Measurements from ENCODE around the gene CAMTA1.

CAMTA1 gene

DNA sequence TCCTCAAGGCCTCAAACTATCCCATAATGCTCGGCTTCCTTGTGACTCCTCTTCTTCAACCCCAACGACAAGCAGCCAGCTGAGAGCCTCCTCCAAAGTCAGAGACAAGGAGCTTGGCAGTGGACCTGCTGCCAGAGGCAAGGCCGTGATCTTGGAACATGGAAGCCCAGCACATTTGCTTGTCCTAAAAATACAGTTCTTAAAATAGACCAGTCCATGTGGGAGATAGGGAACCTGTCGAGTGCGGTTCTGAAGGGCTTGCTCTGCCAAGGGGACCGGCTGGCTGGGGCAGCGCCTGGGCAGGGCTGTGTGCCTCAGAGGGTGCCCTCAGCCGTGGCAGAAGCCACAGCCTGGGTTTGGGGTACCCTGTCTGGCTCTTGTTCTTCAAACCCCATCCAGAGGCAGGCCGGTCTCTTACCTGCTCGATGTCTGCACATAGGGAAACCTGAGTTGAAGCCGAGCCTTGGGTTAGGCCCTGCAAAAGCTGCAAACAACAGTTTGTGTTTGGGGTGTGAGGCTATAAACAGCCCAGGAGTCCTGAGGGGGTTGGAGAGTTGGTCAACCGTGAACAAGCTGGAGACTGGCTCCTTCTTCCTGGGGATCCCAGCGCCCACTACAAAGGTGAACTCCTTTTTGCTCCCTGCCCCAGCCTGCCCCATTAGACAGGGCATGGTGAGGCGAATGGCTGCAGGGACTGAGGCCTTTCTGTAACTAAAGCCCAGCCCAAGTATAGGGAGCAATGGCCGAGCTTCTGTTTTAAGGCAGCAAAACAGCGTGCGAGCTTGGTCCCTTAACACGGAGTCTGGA lies 228.8 kb downstream of the CAMTA1 start:
- Histone ChIP-seq H3K36me3 (ENCODE audit: insufficient read depth, low read length) (no peaks in the 10 kb centered on the region), H4K20me1 (ENCODE audit: insufficient read depth, low read length) (peaks cover 23% of the 10 kb centered on the region), H3K27me3 (ENCODE audit: insufficient read depth, low read length, poor library complexity) (peaks cover 7% of the 10 kb centered on the region), H3K79me2 (ENCODE audit: insufficient read depth, low read length) (no peaks in the 10 kb centered on the region), H3K9ac (ENCODE audit: low read depth, low read length) (no peak overlapping the region), H2AFZ (ENCODE audit: low read depth, low read length) (no peak overlapping the region), H3K9me3 (ENCODE audit: insufficient read depth, low read length, severe bottlenecking) (no peaks in the 10 kb centered on the region), H3K27ac (ENCODE audit: low read length) (no peak overlapping the region), H3K4me1 (ENCODE audit: insufficient read depth, low read length) (no peaks in the 10 kb centered on the region), H3K4me2 (ENCODE audit: insufficient read depth, low read length) (no peak overlapping the region), H3K4me3 (ENCODE audit: low read depth in 1 of 2, low read length in 2 of 2) (no peak overlapping the region)
- DNase-seq (no peak), ATAC-seq (ENCODE audit: insufficient read depth, low read depth) (no peak)
- TF ChIP-seq EZH2 (IDR thresholded peaks at IDR 0.05; ENCODE audit: borderline replicate concordance, low read depth, low read length, severe bottlenecking) = no peak
- TF ChIP-seq, protein P1, sequence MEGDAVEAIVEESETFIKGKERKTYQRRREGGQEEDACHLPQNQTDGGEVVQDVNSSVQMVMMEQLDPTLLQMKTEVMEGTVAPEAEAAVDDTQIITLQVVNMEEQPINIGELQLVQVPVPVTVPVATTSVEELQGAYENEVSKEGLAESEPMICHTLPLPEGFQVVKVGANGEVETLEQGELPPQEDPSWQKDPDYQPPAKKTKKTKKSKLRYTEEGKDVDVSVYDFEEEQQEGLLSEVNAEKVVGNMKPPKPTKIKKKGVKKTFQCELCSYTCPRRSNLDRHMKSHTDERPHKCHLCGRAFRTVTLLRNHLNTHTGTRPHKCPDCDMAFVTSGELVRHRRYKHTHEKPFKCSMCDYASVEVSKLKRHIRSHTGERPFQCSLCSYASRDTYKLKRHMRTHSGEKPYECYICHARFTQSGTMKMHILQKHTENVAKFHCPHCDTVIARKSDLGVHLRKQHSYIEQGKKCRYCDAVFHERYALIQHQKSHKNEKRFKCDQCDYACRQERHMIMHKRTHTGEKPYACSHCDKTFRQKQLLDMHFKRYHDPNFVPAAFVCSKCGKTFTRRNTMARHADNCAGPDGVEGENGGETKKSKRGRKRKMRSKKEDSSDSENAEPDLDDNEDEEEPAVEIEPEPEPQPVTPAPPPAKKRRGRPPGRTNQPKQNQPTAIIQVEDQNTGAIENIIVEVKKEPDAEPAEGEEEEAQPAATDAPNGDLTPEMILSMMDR (IDR thresholded peaks at IDR 0.05; ENCODE audit: borderline replicate concordance, extremely low read depth, low read length, poor library complexity, severe bottlenecking) = no peak

DNA sequence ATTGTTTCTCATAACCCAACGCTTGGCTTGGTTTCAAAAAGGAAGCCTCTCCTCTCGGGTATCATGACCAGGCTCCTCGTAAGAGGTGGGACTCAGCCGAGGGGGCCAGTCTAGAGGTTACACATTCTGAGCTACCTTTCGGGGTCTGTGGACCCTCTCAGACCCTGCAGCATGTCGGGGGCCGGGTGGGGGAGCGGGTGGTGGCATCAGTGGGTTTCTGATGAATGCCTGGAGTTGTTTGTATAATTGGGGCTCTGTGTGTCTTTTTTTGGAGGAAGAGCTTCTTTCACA lies 229.3 kb downstream of the CAMTA1 start:
- Histone ChIP-seq H3K27me3 (ENCODE audit: insufficient read depth, low read length, poor library complexity) (peaks cover 7% of the 10 kb centered on the region), H3K4me2 (ENCODE audit: insufficient read depth, low read length) (no peak overlapping the region), H3K4me1 (ENCODE audit: insufficient read depth, low read length) (no peaks in the 10 kb centered on the region)

DNA sequence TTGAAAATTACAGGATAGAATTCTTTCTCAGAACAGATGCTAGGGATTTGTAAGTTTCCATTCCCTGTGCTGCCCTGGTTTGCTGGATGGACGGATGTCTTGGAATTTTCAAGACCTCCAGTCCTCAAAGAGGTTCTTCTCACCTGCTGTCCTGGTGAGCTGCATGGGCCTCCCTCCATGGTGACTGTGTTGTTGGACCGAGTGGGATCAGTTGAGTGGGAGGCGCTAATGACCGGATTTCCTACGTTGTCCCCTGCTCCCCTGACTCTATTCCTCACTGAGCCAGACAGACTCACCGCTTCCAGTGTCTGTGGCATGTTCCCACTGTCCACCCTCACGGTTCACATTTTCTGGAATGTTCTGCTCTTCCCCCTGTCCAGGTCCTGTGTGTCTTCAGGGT lies 229.8 kb downstream of the CAMTA1 start:
- Histone ChIP-seq H3K27ac (ENCODE audit: low read length) (no peak overlapping the region), H3K9ac (ENCODE audit: low read depth, low read length) (no peak overlapping the region), H3K4me2 (ENCODE audit: insufficient read depth, low read length) (no peak overlapping the region), H3K4me3 (ENCODE audit: low read depth in 1 of 2, low read length in 2 of 2) (no peak overlapping the region), H3K79me2 (ENCODE audit: insufficient read depth, low read length) (no peaks in the 10 kb centered on the region), H4K20me1 (ENCODE audit: insufficient read depth, low read length) (peaks cover 18% of the 10 kb centered on the region), H3K27me3 (ENCODE audit: insufficient read depth, low read length, poor library complexity) (peaks cover 10% of the 10 kb centered on the region), H3K4me1 (ENCODE audit: insufficient read depth, low read length) (no peaks in the 10 kb centered on the region), H3K9me3 (ENCODE audit: insufficient read depth, low read length, severe bottlenecking) (no peaks in the 10 kb centered on the region), H2AFZ (ENCODE audit: low read depth, low read length) (no peak overlapping the region), H3K36me3 (ENCODE audit: insufficient read depth, low read length) (no peaks in the 10 kb centered on the region)
- DNase-seq = no peak
- TF ChIP-seq EZH2 (IDR thresholded peaks at IDR 0.05; ENCODE audit: borderline replicate concordance, low read depth, low read length, severe bottlenecking) = no peak
- TF ChIP-seq, protein P1 (IDR thresholded peaks at IDR 0.05; ENCODE audit: borderline replicate concordance, extremely low read depth, low read length, poor library complexity, severe bottlenecking) = no peak
- ATAC-seq (ENCODE audit: insufficient read depth, low read depth) = no peak

More for the DNA sequence above, 229.3 kb downstream of the CAMTA1 start:
- Histone ChIP-seq H3K27ac (ENCODE audit: low read length) (no peak overlapping the region), H3K4me3 (ENCODE audit: low read depth in 1 of 2, low read length in 2 of 2) (no peak overlapping the region), H3K9me3 (ENCODE audit: insufficient read depth, low read length, severe bottlenecking) (no peaks in the 10 kb centered on the region), H3K36me3 (ENCODE audit: insufficient read depth, low read length) (no peaks in the 10 kb centered on the region), H3K9ac (ENCODE audit: low read depth, low read length) (no peak overlapping the region), H3K79me2 (ENCODE audit: insufficient read depth, low read length) (no peaks in the 10 kb centered on the region), H2AFZ (ENCODE audit: low read depth, low read length) (no peak overlapping the region), H4K20me1 (ENCODE audit: insufficient read depth, low read length) (peaks cover 22% of the 10 kb centered on the region)
- no peak for ATAC-seq (ENCODE audit: insufficient read depth, low read depth)
- no peak for DNase-seq
- no peak for TF ChIP-seq EZH2 (IDR thresholded peaks at IDR 0.05; ENCODE audit: borderline replicate concordance, low read depth, low read length, severe bottlenecking)
- TF ChIP-seq, protein P1 (IDR thresholded peaks at IDR 0.05; ENCODE audit: borderline replicate concordance, extremely low read depth, low read length, poor library complexity, severe bottlenecking) = no peak

Data from DND-41 (cell line).